Measurements from ENCODE around the gene ELF2.

The ELF2 gene

GRCh38 chr4:139020384-139020783, 156.6 kb downstream of the ELF2 start:
- Histone ChIP-seq H3K9ac (ENCODE audit: low read depth, low read length) (no peak overlapping the region), H3K27ac (ENCODE audit: low read length) (no peak overlapping the region), H3K27me3 (ENCODE audit: insufficient read depth, low read length, poor library complexity) (no peaks in the 10 kb centered on the region), H3K4me3 (ENCODE audit: low read depth in 1 of 2, low read length in 2 of 2) (no peak overlapping the region), H3K4me2 (ENCODE audit: insufficient read depth, low read length) (peak overlapping the region; percentile 12; the same call in 1 of the 2 replicates), H3K79me2 (ENCODE audit: insufficient read depth, low read length) (peaks cover 93% of the 10 kb centered on the region), H2AFZ (ENCODE audit: low read depth, low read length) (no peak overlapping the region), H3K36me3 (ENCODE audit: insufficient read depth, low read length) (peaks cover 16% of the 10 kb centered on the region), H4K20me1 (ENCODE audit: insufficient read depth, low read length) (peaks cover 45% of the 10 kb centered on the region), H3K9me3 (ENCODE audit: insufficient read depth, low read length, severe bottlenecking) (no peaks in the 10 kb centered on the region), H3K4me1 (ENCODE audit: insufficient read depth, low read length) (peaks cover 35% of the 10 kb centered on the region)
- ATAC-seq (ENCODE audit: insufficient read depth, low read depth) (no peak), DNase-seq (no peak)
- TF ChIP-seq EZH2 (IDR thresholded peaks at IDR 0.05; ENCODE audit: borderline replicate concordance, low read depth, low read length, severe bottlenecking) = no peak
- no peak for TF ChIP-seq CTCF (IDR thresholded peaks at IDR 0.05; ENCODE audit: borderline replicate concordance, extremely low read depth, low read length, poor library complexity, severe bottlenecking)

- 0 out of 4 replicates have a peak overlapping the region, but pooled peaks of 1 of the 2 experiments have one; percentile 22 for H3K4me3 ChIP-seq (ENCODE audit: low read depth in 1 of 2, low read length in 2 of 2)
Measured at GRCh38 chr4:139018971-139019758, 157.9 kb downstream of the ELF2 start.

GRCh38 chr4:139018501-139018900, 158.5 kb downstream of the ELF2 start:
- Histone ChIP-seq H3K4me1 (ENCODE audit: insufficient read depth, low read length) (peaks cover 47% of the 10 kb centered on the region), H3K27ac (ENCODE audit: low read length) (no peak overlapping the region), H3K79me2 (ENCODE audit: insufficient read depth, low read length) (peaks cover 75% of the 10 kb centered on the region), H3K9ac (ENCODE audit: low read depth, low read length) (no peak overlapping the region), H3K27me3 (ENCODE audit: insufficient read depth, low read length, poor library complexity) (no peaks in the 10 kb centered on the region), H4K20me1 (ENCODE audit: insufficient read depth, low read length) (peaks cover 36% of the 10 kb centered on the region; the same call in 1 of the 2 replicates), H3K4me3 (ENCODE audit: low read depth in 1 of 2, low read length in 2 of 2) (peak overlapping the region in 1 of 2 experiments; percentile 22; a peak in 2 of 4 replicates), H3K9me3 (ENCODE audit: insufficient read depth, low read length, severe bottlenecking) (no peaks in the 10 kb centered on the region), H2AFZ (ENCODE audit: low read depth, low read length) (no peak overlapping the region), H3K36me3 (ENCODE audit: insufficient read depth, low read length) (peaks cover 8% of the 10 kb centered on the region), H3K4me2 (ENCODE audit: insufficient read depth, low read length) (peak overlapping the region; percentile 76)
- no peak for ATAC-seq (ENCODE audit: insufficient read depth, low read depth)
- no peak for DNase-seq
- TF ChIP-seq EZH2 (IDR thresholded peaks at IDR 0.05; ENCODE audit: borderline replicate concordance, low read depth, low read length, severe bottlenecking) (no peak), CTCF (IDR thresholded peaks at IDR 0.05; ENCODE audit: borderline replicate concordance, extremely low read depth, low read length, poor library complexity, severe bottlenecking) (no peak)

More at GRCh38 chr4:139018971-139019758, 157.9 kb downstream of the ELF2 start:
- Histone ChIP-seq H3K36me3 (ENCODE audit: insufficient read depth, low read length) (peaks cover 8% of the 10 kb centered on the region), H3K79me2 (ENCODE audit: insufficient read depth, low read length) (peaks cover 81% of the 10 kb centered on the region), H3K27ac (ENCODE audit: low read length) (no peak overlapping the region), H3K9ac (ENCODE audit: low read depth, low read length) (no peak overlapping the region), H3K4me1 (ENCODE audit: insufficient read depth, low read length) (peaks cover 47% of the 10 kb centered on the region), H3K4me2 (ENCODE audit: insufficient read depth, low read length) (peak overlapping the region; percentile 76; the same call in 1 of the 2 replicates), H2AFZ (ENCODE audit: low read depth, low read length) (no peak overlapping the region), H3K27me3 (ENCODE audit: insufficient read depth, low read length, poor library complexity) (no peaks in the 10 kb centered on the region), H3K9me3 (ENCODE audit: insufficient read depth, low read length, severe bottlenecking) (no peaks in the 10 kb centered on the region), H4K20me1 (ENCODE audit: insufficient read depth, low read length) (peaks cover 36% of the 10 kb centered on the region; the same call in 1 of the 2 replicates)
- TF ChIP-seq EZH2 (IDR thresholded peaks at IDR 0.05; ENCODE audit: borderline replicate concordance, low read depth, low read length, severe bottlenecking) (no peak), CTCF (IDR thresholded peaks at IDR 0.05; ENCODE audit: borderline replicate concordance, extremely low read depth, low read length, poor library complexity, severe bottlenecking) (no peak)
- DNase-seq = no peak
- no peak for ATAC-seq (ENCODE audit: insufficient read depth, low read depth)

Data from DND-41 (cell line).